HG02852 (cell line): Measurements from ENCODE around the gene MKKS.
"Not testable (repeated sequence)": the region's sequence is repeated elsewhere in the genome, so short reads cannot be mapped to it uniquely, and the experiment has no call there.

Source experiments
- ATAC-seq: cut with Tn5 transposase; IDR thresholded peaks from one replicate; pipeline ENCODE4 v1.9.1; 2021; ENCODE audit warnings: mild to moderate bottlenecking, moderate library complexity; ENCODE audit not compliant: unreplicated experiment

Gene MKKS

GRCh38 chr20:10417218-10417617, 16.8 kb downstream of the MKKS start:
- not testable (repeated sequence) for ATAC-seq

- ATAC-seq: no peak
Observed at GRCh38 chr20:10415013-10415650, 18.9 kb downstream of the MKKS start.

DNA sequence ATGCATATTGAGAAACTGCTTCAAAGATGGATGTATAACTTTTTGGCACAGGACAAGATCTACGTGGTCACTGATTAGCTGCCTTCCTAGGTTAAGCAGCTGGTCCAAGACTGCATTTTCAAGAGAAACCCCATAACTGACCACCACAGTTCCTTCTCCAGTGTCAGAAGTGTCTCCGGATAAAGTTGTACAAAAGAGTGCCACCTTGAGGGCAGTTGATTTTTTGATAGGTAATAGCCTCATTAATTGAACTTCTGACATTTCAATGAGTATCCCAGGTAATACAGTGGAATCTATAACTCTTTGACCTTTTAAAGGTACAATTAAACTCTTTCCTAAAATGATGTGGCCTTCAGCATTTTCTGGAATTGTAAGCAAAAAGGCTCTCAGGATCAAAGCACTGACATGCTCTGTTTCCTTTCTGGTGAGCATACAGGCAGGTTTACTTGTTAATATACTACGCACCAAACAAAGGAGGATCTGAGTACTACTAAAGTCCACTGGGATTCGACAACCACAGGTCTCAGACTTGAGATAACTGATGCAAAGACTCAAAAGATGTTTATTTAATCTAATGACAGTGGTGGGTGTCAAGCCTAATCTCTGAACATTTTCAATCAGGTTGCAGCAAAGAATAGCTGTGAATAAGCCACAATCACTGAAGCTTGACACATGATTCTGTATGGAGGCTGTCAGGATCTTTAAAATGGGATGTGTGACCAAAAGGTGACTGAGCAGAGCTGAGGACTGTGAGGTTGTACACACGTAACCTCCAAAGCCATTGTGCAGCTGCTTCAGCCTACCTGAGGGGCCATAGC, 21.2 kb downstream of the MKKS start:
- no peak for ATAC-seq

DNA sequence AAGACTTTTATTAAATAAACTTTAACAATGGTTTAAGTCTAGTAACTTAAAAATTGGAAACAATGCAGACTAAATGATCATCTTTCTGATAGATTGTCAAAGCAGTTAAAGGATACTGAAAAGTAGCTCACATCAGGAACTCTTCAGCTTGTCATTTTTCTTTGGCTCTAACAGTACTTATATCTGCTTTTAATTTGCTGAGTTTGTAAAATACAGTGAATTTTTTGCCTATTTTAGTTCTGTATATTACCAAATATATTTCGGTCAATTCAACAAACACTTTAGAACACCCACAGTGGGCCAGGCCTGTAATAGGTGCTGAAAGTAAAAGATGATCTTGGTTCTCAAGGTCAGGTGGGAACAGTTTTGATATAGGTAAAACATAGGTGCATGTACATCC, 22.3 kb downstream of the MKKS start:
- no peak for ATAC-seq

DNA sequence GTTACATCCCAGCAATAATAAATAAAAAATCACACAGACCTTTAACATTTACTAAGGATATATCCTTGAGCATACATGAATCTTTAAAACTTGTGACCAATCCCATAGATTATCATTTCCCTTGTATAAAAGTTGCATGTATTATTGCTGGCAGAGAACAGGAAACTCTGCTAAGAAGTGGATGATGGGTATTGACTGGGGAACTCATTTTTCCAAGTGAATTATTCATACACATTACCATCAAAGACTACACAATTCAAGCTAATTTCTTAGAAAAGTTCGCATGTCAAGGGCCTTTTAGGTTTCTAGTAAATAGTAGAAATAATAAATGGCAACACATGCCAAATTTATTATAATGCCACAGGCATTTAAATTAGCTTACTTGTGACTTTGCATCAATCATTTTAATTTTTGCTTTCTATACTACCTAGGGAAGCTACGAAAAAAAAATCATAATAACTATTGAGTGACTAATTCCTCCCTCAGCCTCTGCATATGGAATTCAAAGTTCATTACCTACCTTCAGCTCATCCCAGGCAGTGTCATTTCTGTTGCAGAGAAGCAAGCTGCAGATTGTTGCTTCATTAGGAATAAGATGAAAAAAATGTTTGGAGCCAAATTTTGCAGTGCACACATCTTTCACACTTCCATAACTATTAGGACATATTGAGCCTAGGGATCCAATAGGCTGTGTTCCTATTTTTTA, 25.8 kb downstream of the MKKS start:
- ATAC-seq: no peak

- ATAC-seq: no peak
Observed at GRCh38 chr20:10404959-10405530, 29.0 kb downstream of the MKKS start.

DNA sequence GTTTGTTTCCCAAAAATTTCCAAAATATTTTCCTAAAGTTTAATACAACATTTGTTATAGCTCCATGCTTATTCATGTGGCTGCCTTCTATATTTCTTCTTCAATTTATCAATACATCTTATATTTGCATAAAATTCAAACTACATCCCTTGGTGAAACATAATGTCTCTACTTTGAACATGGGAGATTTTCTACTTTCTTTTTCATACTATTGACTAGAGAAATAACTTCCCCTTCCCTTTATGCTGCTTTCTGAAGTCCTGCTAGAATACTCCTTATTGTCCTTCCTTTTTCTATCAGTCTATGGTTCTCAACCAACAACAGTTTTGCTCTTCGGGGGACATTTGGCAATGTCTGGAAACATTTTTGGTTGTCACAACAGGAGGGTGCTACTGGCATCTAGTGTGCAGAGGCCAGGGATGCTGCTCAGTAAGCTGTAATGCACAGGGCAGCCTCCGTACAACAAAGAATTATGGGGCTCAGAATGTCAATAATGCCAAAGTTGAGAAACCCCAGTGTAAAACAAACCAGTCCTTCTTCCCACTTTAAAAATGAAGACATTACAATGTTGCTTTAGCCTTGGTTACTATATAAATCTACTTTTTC, 29.9 kb downstream of the MKKS start:
- no peak for ATAC-seq

GRCh38 chr20:10402938-10403608, 30.9 kb downstream of the MKKS start:
- peak; percentile 76 for ATAC-seq

GRCh38 chr20:10398834-10399369, 35.1 kb downstream of the MKKS start:
- ATAC-seq: no peak

DNA sequence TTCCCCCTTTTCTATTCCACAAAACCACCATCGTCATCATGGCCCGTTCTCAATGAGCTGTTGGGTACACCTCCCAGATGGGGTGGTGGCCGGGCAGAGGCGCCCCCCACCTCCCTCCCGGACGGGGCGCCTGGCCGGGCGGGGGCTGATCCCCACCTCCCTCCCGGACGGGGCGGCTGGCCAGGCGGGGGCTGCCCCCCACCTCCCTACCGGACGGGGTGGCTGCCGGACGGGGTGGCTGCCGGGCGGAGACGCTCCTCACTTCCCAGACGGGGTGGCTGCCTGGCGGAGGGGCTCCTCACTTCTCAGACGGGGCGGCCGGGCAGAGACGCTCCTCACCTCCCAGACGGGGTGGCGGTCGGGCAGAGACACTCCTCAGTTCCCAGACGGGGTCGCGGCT, 39.3 kb downstream of the MKKS start:
- ATAC-seq: not testable (repeated sequence)

DNA sequence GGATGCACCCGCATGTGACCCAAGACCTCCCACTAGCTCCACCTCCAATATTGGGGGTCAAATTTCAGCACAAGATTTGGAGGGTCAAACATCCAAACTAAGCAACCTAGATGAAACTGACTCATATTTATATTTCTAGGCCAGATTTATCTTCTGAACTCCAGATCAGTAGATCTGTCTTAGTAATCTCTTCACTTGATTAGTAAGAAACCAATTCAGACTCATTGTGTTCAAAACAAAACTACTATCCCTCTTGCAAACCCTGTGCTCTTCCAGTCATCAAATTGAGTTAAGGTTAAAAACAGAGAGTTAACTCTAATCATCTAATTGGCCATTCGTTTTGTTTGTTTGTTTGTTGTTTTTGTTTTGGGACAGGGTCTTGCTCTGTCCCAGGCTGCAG, 43.3 kb downstream of the MKKS start:
- no peak for ATAC-seq

- no peak for ATAC-seq
Observed at GRCh38 chr20:10388597-10388996, 45.4 kb downstream of the MKKS start.

DNA sequence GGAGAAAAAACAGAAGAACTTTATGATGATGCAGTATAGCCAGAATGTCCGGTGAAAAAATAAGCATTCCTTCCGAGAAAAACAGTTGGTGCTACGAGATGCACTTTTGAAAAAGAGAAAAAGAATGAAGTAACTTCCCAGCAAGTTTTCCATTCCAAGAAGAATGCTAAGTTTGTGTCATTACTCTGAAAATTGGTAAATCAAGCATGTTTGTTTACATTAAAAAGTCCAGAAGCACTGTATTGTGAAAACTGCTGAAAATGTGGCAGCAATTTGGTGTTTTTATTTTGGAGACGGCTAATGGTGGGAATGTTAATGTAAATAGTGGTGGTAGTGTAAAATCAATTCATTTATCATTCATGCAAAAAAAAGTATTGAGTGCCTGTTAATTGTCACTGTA, 46.3 kb downstream of the MKKS start:
- no peak for ATAC-seq

DNA sequence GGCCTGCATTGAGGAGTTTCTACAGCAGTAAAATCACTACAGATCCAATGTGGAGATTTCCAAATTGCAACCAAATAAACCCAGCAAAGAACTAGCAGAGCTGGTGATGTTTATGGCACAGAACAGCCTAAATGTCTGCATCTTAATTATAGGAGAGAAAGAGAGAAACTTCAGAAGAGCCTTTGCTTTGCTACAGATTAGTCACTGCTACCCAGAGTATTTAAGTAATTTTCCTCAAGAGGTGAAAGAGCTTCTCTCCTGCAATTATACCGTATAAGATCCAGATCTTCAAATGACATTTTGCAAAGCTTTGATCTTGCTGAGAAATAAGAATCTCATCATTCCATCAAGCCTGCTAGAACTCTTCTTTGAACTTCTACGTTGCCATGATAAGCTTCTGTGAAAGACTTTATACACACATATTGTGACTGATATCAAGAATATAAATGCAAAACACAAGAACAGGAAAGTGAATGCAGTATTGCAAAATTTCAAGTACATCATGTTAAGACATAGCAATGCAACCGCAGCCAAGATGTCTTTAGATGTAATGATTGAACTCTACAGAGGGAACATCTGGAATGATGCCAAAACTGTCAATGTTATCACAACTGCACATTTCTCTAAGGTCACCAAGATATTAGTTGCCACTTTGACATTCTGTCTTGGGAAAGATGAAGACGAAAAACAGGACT, 48.0 kb downstream of the MKKS start:
- no peak for ATAC-seq

GRCh38 chr20:10381477-10381876, 52.5 kb downstream of the MKKS start:
- ATAC-seq: no peak

DNA sequence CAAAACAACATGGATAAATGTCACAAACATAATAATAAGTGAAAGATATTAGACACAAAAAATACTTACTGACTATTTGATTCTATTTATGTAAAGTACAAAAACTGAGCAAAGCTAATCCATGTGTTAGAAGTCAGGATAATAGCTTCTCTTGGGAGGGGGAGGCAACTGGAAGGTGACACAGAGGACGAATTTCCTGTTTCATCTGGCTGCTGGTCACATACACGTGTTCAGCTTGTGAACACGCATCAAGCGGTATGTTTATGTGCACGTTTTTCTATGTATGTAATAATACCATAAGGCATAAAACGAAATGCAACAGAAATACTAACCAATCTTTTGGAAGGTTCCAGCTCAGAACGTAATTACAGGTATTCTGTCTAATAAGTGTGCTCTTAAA, 54.3 kb downstream of the MKKS start:
- no peak for ATAC-seq

- no peak for ATAC-seq
Observed at GRCh38 chr20:10376270-10377075, 57.5 kb downstream of the MKKS start.

GRCh38 chr20:10375191-10375590, 58.8 kb downstream of the MKKS start:
- ATAC-seq: no peak

DNA sequence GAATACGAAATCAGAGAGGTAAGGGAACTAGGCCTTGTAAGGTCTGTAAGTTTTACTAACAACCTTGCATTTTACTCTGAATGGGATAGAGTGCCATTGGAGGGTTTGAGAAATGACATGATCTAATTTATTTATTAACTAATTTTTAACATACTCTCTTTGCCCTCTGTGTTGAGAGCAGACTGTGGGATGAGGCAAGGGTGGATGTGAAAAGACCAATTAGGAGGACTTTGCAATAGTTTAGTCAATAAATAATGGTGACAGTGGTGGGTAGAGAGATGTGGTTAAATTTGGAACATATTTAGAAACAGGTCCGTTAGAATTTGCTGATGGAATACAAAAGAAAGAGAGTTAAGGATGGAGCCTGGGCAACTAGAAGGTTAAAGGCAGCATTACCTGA, 60.0 kb downstream of the MKKS start:
- ATAC-seq: no peak
